ENCODE data around the gene SRPX2. TPM values are rescaled to one million over a fixed set of nuclear protein-coding genes. Genes with fewer than 3 reads are reported as not detected.

SRPX2 gene
- total RNA-seq, 1 experiment from 2014 or later: 77.8 TPM

DNA sequence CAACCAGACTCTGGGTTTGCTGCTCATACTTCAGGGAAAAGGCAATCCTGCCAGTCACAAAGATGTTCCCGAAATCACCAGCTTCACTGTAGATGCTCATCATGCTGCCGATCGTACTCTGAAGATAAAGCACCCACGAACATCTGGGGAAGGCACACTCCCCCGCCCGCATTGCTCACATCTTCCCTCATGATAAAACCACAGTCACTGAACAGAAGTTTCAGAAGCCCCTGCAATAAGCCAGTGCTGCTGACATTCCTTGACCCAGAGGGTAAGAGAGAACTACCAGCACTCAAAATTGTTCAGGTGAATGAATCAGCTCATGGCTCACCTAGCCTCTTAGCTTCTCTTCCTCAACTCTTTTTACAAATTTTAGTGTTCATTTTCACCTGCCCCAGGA, 43.1 kb downstream of the SRPX2 start:
- POLR2A ChIA-PET (ENCODE audit: unreplicated experiment): no interaction called here
- peaks cover 11% of the 10 kb centered on the region; the same call in 1 of the 2 replicates for H3F3A ChIP-seq (ENCODE audit: insufficient read depth, low read depth)
- no peaks in the 10 kb centered on the region for H3K9me2 ChIP-seq (ENCODE audit: insufficient read depth)
- no peaks in the 10 kb centered on the region for H3K27me3 ChIP-seq (ENCODE audit: insufficient read depth, low read depth)
- no TSS peak for BruUV-seq (replicated peaks)
- no peaks in the 10 kb centered on the region for H4K20me1 ChIP-seq (ENCODE audit: insufficient read depth)
- CTCF ChIA-PET: interaction anchor here (1.1 to 1.5 kb wide), 3 partner anchors 9 to 81 kb away, joined by 3 to 6 read pairs (median 3); no protein-coding TSS in a partner anchor
- no peak for TF ChIP-seq EZH2 (IDR thresholded peaks at IDR 0.05; ENCODE audit: low read depth)
- TF ChIP-seq, protein P1, sequence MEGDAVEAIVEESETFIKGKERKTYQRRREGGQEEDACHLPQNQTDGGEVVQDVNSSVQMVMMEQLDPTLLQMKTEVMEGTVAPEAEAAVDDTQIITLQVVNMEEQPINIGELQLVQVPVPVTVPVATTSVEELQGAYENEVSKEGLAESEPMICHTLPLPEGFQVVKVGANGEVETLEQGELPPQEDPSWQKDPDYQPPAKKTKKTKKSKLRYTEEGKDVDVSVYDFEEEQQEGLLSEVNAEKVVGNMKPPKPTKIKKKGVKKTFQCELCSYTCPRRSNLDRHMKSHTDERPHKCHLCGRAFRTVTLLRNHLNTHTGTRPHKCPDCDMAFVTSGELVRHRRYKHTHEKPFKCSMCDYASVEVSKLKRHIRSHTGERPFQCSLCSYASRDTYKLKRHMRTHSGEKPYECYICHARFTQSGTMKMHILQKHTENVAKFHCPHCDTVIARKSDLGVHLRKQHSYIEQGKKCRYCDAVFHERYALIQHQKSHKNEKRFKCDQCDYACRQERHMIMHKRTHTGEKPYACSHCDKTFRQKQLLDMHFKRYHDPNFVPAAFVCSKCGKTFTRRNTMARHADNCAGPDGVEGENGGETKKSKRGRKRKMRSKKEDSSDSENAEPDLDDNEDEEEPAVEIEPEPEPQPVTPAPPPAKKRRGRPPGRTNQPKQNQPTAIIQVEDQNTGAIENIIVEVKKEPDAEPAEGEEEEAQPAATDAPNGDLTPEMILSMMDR (conservative IDR thresholded peaks at IDR 0.05): no peak
- intact Hi-C loops (cut with micrococcal nuclease; ENCODE audit: unreplicated experiment): no loop called here
- no peaks in the 10 kb centered on the region for H3K9me3 ChIP-seq (ENCODE audit: insufficient read depth, low read depth)
- no peaks in the 10 kb centered on the region for H3K79me2 ChIP-seq (ENCODE audit: low read depth)
- no peak for DNase-seq
- peaks cover 7% of the 10 kb centered on the region for H3K4me1 ChIP-seq (replicated peaks; ENCODE audit: insufficient read depth)
- H3K4me2 ChIP-seq: no peak overlapping the region
- H3K27ac ChIP-seq: no peak overlapping the region
- no peaks in the 10 kb centered on the region for H3K36me3 ChIP-seq (ENCODE audit: low read depth)
- H3K4me3 ChIP-seq: no peak overlapping the region
- no peak overlapping the region for H2AFZ ChIP-seq

DNA sequence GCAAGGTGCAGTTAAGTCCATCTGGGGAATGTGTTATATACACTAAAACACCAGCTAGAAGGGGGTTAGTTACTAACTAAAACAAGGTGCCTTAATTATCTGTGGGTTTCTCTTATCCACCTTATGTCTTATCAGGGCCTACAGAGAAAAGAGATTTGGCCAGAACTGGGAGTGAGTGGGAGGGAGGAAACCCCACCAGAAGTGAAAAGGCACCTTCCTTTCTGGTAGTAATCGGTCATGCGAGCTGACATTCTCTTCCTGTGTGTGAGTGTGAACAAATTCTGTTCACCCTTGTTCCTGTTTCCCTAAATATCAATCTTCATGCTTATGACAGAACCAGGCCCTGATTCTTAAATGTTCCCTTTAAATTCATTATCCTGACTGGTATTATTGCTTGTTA, 43.5 kb downstream of the SRPX2 start:
- Histone ChIP-seq H3K36me3 (ENCODE audit: low read depth) (no peaks in the 10 kb centered on the region), H3K79me2 (ENCODE audit: low read depth) (no peaks in the 10 kb centered on the region), H3K27me3 (ENCODE audit: insufficient read depth, low read depth) (no peaks in the 10 kb centered on the region), H4K20me1 (ENCODE audit: insufficient read depth) (no peaks in the 10 kb centered on the region), H2AFZ (no peak overlapping the region), H3K9me3 (ENCODE audit: insufficient read depth, low read depth) (no peaks in the 10 kb centered on the region), H3F3A (ENCODE audit: insufficient read depth, low read depth) (peaks cover 11% of the 10 kb centered on the region; the same call in 1 of the 2 replicates), H3K9me2 (ENCODE audit: insufficient read depth) (no peaks in the 10 kb centered on the region), H3K4me2 (no peak overlapping the region), H3K4me1 (replicated peaks; ENCODE audit: insufficient read depth) (peaks cover 7% of the 10 kb centered on the region), H3K4me3 (no peak overlapping the region), H3K27ac (no peak overlapping the region)
- no peak for DNase-seq
- POLR2A ChIA-PET (ENCODE audit: unreplicated experiment): no interaction called here
- BruUV-seq (replicated peaks): no TSS peak
- TF ChIP-seq, protein P1 (conservative IDR thresholded peaks at IDR 0.05): no peak
- TF ChIP-seq EZH2 (IDR thresholded peaks at IDR 0.05; ENCODE audit: low read depth): no peak
- intact Hi-C loops (cut with micrococcal nuclease; ENCODE audit: unreplicated experiment): no loop called here
- CTCF ChIA-PET: interaction anchor here (1.1 to 1.5 kb wide), 3 partner anchors 9 to 81 kb away, joined by 3 to 6 read pairs (median 3); no protein-coding TSS in a partner anchor

DNA sequence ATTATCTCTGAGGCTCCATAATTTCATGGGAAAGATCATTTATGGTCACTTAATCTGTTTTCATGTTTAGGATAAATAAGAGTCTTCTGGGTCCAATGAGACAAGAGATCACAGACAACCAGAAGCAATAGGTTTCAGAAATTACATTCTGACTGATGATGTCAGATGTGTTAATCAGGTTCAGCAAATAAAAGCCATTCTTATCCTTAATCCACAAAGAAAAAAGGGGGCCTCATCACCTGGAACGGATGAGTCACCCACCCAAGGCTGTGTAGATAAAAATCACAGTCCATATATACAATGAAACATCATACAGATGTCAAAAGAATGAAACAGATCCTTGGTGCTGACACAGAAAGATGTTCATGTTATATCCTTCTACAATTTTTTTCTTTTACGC, 51.3 kb downstream of the SRPX2 start:
- H3K79me2 ChIP-seq (ENCODE audit: low read depth): no peaks in the 10 kb centered on the region
- no peaks in the 10 kb centered on the region for H3K9me3 ChIP-seq (ENCODE audit: insufficient read depth, low read depth)
- BruUV-seq (replicated peaks): no TSS peak
- no peak overlapping the region for H2AFZ ChIP-seq
- H3K36me3 ChIP-seq (ENCODE audit: low read depth): no peaks in the 10 kb centered on the region
- H3K9me2 ChIP-seq (ENCODE audit: insufficient read depth): no peaks in the 10 kb centered on the region
- peak in 1 of 2 experiments; percentile 51 for DNase-seq
- ChIA-PET CTCF (no interaction called here), POLR2A (ENCODE audit: unreplicated experiment) (no interaction called here)
- H3K4me2 ChIP-seq: no peak overlapping the region
- intact Hi-C loops (cut with micrococcal nuclease; ENCODE audit: unreplicated experiment): loop anchor here (5.0 kb wide), 1 partner anchor 52 kb away; no protein-coding TSS in a partner anchor
- H4K20me1 ChIP-seq (ENCODE audit: insufficient read depth): no peaks in the 10 kb centered on the region
- H3K4me1 ChIP-seq (replicated peaks; ENCODE audit: insufficient read depth): peaks cover 28% of the 10 kb centered on the region
- no peak overlapping the region for H3K4me3 ChIP-seq
- no peak for TF ChIP-seq EZH2 (IDR thresholded peaks at IDR 0.05; ENCODE audit: low read depth)
- TF ChIP-seq, protein P1 (conservative IDR thresholded peaks at IDR 0.05): no peak
- peaks cover 13% of the 10 kb centered on the region; the same call in 1 of the 2 replicates for H3F3A ChIP-seq (ENCODE audit: insufficient read depth, low read depth)
- no peaks in the 10 kb centered on the region for H3K27me3 ChIP-seq (ENCODE audit: insufficient read depth, low read depth)
- 0 out of 2 replicates have a peak overlapping the region, but pooled peaks have one; percentile 26 for H3K27ac ChIP-seq

All from PC-9 (cell line).